Activated effector memory CD4-positive, alpha-beta T cell treated with Interleukin-2 at 50 U/mL for 16 hours (primary cell): ENCODE measurements around the gene GLRX5.
"Not testable (repeated sequence)": the region's sequence is repeated elsewhere in the genome, so short reads cannot be mapped to it uniquely, and the experiment has no call there.

ENCODE experiments used
- DNase-seq: peaks from one replicate; pipeline ENCODE4 v3.0.0-alpha.2; 2020

GLRX5 gene

GRCh38 chr14:95562892-95563685 is 28.2 kb downstream of the GLRX5 start:
- DNase-seq = no peak

- DNase-seq = no peak
These were observed 29.2 kb downstream of the GLRX5 start for GRCh38 chr14:95564060-95564459.

GRCh38 chr14:95569440-95569839 is 34.6 kb downstream of the GLRX5 start:
- no peak for DNase-seq

- DNase-seq = no peak
These were observed 38.5 kb downstream of the GLRX5 start for GRCh38 chr14:95573313-95573712.

- DNase-seq = no peak
These were observed 41.1 kb downstream of the GLRX5 start for GRCh38 chr14:95575840-95576473.

GRCh38 chr14:95577067-95577800 is 42.4 kb downstream of the GLRX5 start:
- no peak for DNase-seq

GRCh38 chr14:95577870-95578269 is 43.0 kb downstream of the GLRX5 start:
- no peak for DNase-seq

- DNase-seq = not testable (repeated sequence)
These were observed 49.2 kb downstream of the GLRX5 start for GRCh38 chr14:95583836-95584617.

GRCh38 chr14:95585953-95586620 is 51.2 kb downstream of the GLRX5 start:
- no peak for DNase-seq

GRCh38 chr14:95591182-95591581 is 56.3 kb downstream of the GLRX5 start:
- not testable (repeated sequence) for DNase-seq
